ENCODE data around the gene MERTK.
A peak's percentile ranks its signal among the peaks of the same experiment; 100 is the strongest.
"Not testable (repeated sequence)": the region's sequence is repeated elsewhere in the genome, so short reads cannot be mapped to it uniquely, and the experiment has no call there.

Gene MERTK

DNA sequence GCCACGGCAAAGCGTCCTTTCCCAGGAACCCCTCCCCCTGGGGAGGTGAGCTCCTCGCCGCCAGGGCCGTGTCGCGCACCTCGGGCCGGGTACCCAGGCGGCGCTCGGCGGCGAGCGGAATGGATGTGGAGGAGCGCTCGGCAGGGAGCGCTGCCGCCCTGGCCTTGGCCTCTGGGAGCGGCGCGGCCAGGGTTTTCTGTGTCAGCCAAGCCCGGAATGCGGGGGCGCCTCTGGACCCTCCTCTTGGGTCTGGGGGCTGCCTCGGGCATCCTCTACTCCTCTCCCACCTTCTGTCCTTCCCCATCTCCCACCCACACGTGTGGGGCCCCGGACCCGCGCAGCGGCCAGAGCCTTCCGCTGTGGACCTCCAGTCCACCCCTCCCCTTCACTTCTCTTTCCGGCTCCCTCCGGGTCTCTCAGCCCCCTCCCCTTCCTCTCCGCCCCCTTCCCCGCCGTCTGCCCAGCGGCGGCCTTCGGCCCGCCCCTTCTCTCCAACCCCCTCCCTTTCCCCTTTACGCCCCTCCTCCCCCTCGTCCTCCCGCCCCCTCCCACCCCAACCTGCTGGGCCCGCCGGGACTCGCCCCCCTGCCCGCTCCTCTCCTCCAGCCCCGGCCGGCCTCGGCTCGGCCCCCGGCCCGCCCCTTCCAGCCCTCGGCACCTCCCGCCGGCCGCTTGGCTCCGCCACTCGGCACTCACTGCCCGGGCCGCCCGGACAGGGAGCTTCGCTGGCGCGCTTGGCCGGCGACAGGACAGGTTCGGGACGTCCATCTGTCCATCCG lies at the start of gene MERTK:
Gene MERTK (plus strand): TSS at position 684 of the 779 bp plus-strand sequence. CDS start 129 bp downstream, outside the sequence.
- H3K27me3 ChIP-seq (ENCODE audit: control insufficient read depth, insufficient read depth, low read length): peaks cover 33% of the 10 kb centered on the region

DNA sequence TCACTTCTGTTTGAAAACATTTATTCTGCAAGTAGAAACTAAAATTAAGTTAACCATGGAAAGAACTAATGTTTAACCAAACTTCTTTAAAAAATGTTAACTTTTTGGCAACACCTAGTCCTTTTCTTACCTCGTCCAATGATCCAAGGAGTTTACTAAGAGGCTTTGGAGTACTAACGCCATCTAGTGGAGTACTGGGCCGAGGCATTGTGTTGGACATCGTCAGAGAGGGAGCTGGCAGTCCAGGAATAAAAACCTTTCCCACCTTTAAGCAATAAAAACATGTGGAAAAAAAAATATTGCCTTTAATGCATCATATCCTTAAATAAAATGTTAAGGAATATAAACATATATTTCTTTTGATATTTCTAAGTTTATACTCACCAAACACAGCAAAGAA lies 47.8 kb upstream of the MERTK start:
- H3K4me3 ChIP-seq (ENCODE audit: low read depth, low read length); H3K9ac ChIP-seq (ENCODE audit: low read depth, low read length); H3K27ac ChIP-seq (ENCODE audit: low read depth, low read length); H3K9me3 ChIP-seq (ENCODE audit: control insufficient read depth, insufficient read depth, low read length); H3K4me1 ChIP-seq (ENCODE audit: control insufficient read depth, insufficient read depth, low read length); H3K27me3 ChIP-seq (ENCODE audit: control insufficient read depth, insufficient read depth, low read length): not testable (repeated sequence)
- peaks cover 35% of the 10 kb centered on the region for H3K36me3 ChIP-seq (ENCODE audit: control insufficient read depth, insufficient read depth, low read length)

More for the DNA sequence above, at the start of gene MERTK:
- Histone ChIP-seq H3K4me3 (ENCODE audit: low read depth, low read length) (peak within 1 kb of the TSS; percentile 87), H3K9ac (ENCODE audit: low read depth, low read length) (peak within 1 kb of the TSS; percentile 52), H3K9me3 (ENCODE audit: control insufficient read depth, insufficient read depth, low read length) (no peaks in the 10 kb centered on the region), H3K36me3 (ENCODE audit: control insufficient read depth, insufficient read depth, low read length) (no peaks in the 10 kb centered on the region), H3K27ac (ENCODE audit: low read depth, low read length) (peak within 1 kb of the TSS; percentile 73), H3K4me1 (ENCODE audit: control insufficient read depth, insufficient read depth, low read length) (peaks cover 10% of the 10 kb centered on the region)

DNA sequence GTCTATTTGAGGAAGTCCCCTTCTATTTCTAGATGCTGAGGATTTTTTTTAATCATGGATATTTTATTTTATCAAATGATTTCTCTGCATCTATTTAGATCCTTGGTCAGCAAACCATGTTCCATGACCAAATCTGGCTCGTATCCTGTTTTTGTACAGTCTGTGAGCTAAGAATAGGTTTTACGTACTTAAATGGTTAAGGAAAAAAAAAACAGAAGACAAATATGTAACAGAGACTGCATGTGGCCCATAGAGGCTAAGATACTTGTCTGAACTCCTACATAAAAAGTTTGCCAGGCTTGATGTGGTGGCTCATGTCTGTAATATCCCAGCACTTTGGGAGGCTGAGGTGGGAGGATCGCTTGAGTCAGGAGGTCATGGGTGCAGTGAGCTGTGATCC lies 45.9 kb upstream of the MERTK start:
- not testable (repeated sequence) for H3K27me3 ChIP-seq (ENCODE audit: control insufficient read depth, insufficient read depth, low read length); H3K9me3 ChIP-seq (ENCODE audit: control insufficient read depth, insufficient read depth, low read length); H3K9ac ChIP-seq (ENCODE audit: low read depth, low read length); H3K4me3 ChIP-seq (ENCODE audit: low read depth, low read length); H3K4me1 ChIP-seq (ENCODE audit: control insufficient read depth, insufficient read depth, low read length); H3K27ac ChIP-seq (ENCODE audit: low read depth, low read length)
- H3K36me3 ChIP-seq (ENCODE audit: control insufficient read depth, insufficient read depth, low read length): peaks cover 42% of the 10 kb centered on the region

DNA sequence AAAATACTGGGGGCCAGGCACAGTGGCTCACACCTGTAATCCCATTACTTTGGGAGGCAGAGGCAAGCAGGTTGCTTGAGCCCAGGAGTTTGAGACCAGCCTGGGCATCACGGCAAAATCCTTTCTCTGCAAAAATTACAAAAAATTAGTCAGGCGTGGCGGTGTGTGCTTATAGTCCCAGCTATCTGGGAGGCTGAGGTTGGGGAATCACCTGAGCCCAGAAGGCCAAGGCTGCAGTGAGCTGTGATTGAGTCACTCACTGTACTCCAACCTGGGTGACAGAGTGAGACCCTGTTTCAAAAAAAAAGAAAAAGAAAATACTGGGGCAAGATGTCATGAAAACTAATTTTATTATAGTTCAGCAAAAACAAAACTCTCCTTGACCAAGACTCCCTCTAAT lies 38.4 kb upstream of the MERTK start:
- H3K9ac ChIP-seq (ENCODE audit: low read depth, low read length); H3K4me3 ChIP-seq (ENCODE audit: low read depth, low read length); H3K4me1 ChIP-seq (ENCODE audit: control insufficient read depth, insufficient read depth, low read length); H3K9me3 ChIP-seq (ENCODE audit: control insufficient read depth, insufficient read depth, low read length); H3K27ac ChIP-seq (ENCODE audit: low read depth, low read length); H3K27me3 ChIP-seq (ENCODE audit: control insufficient read depth, insufficient read depth, low read length): not testable (repeated sequence)
- peaks cover 46% of the 10 kb centered on the region for H3K36me3 ChIP-seq (ENCODE audit: control insufficient read depth, insufficient read depth, low read length)

DNA sequence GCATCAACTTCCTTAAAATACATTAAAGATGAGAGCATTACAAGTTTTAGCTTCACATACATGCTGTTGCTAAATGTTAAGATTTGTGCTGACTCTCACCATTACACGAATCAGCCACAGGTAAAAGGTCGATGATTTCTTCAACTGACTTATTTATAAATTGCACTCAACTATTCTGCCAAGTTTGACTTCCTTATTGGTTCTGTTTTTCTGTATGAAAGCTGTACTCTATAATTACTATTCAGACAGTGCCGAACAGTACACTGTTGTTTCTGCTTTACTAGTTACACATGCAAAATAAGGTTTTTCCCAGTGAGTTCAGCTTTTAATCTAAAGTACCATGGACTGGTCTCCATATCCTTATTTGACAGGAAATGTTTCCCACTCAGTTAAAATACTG lies 33.3 kb upstream of the MERTK start:
- H3K27me3 ChIP-seq (ENCODE audit: control insufficient read depth, insufficient read depth, low read length); H3K4me1 ChIP-seq (ENCODE audit: control insufficient read depth, insufficient read depth, low read length); H3K4me3 ChIP-seq (ENCODE audit: low read depth, low read length); H3K9ac ChIP-seq (ENCODE audit: low read depth, low read length); H3K9me3 ChIP-seq (ENCODE audit: control insufficient read depth, insufficient read depth, low read length); H3K27ac ChIP-seq (ENCODE audit: low read depth, low read length): not testable (repeated sequence)
- H3K36me3 ChIP-seq (ENCODE audit: control insufficient read depth, insufficient read depth, low read length): peaks cover 45% of the 10 kb centered on the region

DNA sequence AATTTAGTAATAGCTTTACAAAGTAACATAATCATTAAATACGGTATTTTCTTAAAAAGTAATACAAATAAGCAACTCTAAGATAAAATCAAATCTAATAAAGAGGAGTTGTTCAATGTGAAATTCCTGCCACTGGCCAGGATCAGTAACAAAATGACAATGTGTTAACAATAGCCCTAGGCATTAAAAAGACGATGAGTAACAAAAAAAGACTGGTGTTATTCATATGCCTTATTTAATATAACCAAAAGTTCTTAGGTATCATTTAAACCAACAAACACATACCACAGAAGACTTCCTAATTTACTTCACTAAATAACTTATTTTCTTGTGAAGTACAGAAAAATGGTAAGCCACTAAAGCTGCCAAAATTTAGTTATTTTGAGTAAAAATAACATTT lies 25.6 kb upstream of the MERTK start:
- not testable (repeated sequence) for H3K9me3 ChIP-seq (ENCODE audit: control insufficient read depth, insufficient read depth, low read length); H3K27ac ChIP-seq (ENCODE audit: low read depth, low read length); H3K27me3 ChIP-seq (ENCODE audit: control insufficient read depth, insufficient read depth, low read length); H3K4me3 ChIP-seq (ENCODE audit: low read depth, low read length); H3K4me1 ChIP-seq (ENCODE audit: control insufficient read depth, insufficient read depth, low read length); H3K9ac ChIP-seq (ENCODE audit: low read depth, low read length)
- peaks cover 66% of the 10 kb centered on the region for H3K36me3 ChIP-seq (ENCODE audit: control insufficient read depth, insufficient read depth, low read length)

DNA sequence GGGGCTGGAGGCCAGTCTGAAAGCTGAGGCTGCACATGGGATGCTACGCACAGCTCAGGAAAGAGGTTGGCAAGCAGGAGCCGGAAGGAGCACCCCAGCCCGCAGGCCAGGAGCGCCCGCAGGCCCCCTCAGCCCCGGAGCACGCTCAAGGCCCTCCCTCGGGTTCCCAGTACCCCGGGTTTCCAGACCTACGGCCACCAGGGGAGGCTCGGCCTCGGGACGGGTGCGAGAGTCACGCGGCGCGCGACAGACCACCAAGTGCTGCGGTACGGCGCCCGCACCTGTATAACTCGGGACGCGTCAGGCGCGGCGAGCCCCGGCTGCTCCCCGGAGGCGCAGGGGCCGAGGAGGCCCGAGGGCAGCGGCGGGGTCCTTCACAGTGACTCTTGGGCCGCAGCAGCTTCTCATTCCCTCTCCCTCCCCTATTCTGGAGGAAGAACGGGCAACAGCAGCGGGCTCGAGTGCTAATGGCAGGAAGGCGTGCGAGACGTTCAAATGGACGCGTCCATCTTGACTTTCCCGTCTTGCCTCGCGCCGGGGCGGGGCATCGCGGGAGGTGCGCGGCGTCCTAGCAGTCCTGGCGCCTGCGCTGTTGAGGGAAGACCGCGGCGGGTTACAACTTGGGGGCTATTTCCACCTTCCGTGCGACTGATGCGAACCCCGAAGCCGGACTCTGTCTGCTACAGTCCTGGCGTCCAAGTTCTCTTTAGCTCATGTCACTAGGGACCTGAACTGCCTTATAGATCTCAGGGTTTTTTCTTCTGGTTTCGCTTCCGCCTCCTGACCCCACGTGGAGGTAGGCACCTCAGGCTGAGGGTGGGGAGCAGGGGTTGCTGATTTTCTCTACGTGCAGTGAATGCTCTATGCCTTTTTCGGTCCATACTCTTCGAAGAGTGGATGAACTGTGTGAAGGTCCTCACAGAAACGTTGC lies 14.5 kb upstream of the MERTK start, which contains the start of gene ANAPC1:
Gene ANAPC1 (minus strand): TSS at position 533 of the 931 bp plus-strand sequence. CDS start 3,368 bp downstream, outside the sequence.
- Histone ChIP-seq H3K4me1 (ENCODE audit: control insufficient read depth, insufficient read depth, low read length) (no peaks in the 10 kb centered on the region), H3K9me3 (ENCODE audit: control insufficient read depth, insufficient read depth, low read length) (no peaks in the 10 kb centered on the region), H3K27ac (ENCODE audit: low read depth, low read length) (peak within 1 kb of the TSS; percentile 98), H3K27me3 (ENCODE audit: control insufficient read depth, insufficient read depth, low read length) (no peaks in the 10 kb centered on the region), H3K9ac (ENCODE audit: low read depth, low read length) (peak within 1 kb of the TSS; percentile 99), H3K4me3 (ENCODE audit: low read depth, low read length) (peak within 1 kb of the TSS; percentile 98), H3K36me3 (ENCODE audit: control insufficient read depth, insufficient read depth, low read length) (peaks cover 14% of the 10 kb centered on the region)

DNA sequence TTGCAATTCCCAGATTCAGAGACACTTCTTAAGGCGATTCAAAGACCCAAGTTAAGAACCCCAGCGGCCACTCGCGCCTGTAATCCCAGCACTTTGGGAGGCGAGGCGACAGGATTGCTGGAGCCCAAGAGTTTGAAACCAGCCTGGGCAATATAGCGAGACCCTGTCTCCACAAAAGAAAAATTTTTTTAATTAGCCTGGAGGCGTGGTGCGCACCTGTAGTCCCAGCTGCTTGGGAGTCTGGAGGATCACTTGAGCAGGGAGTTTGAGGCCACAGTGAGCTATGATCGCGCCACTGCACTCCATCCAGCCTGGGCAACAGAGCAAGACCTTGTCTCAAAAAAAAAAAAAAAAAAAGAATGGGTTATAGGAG lies 13.8 kb upstream of the MERTK start:
- H3K9me3 ChIP-seq (ENCODE audit: control insufficient read depth, insufficient read depth, low read length): no peaks in the 10 kb centered on the region
- peak overlapping the region; percentile 98 for H3K27ac ChIP-seq (ENCODE audit: low read depth, low read length)
- peaks cover 9% of the 10 kb centered on the region for H3K36me3 ChIP-seq (ENCODE audit: control insufficient read depth, insufficient read depth, low read length)
- peak overlapping the region; percentile 99 for H3K9ac ChIP-seq (ENCODE audit: low read depth, low read length)
- H3K4me1 ChIP-seq (ENCODE audit: control insufficient read depth, insufficient read depth, low read length): no peaks in the 10 kb centered on the region
- H3K4me3 ChIP-seq (ENCODE audit: low read depth, low read length): peak overlapping the region; percentile 98
- H3K27me3 ChIP-seq (ENCODE audit: control insufficient read depth, insufficient read depth, low read length): no peaks in the 10 kb centered on the region

DNA sequence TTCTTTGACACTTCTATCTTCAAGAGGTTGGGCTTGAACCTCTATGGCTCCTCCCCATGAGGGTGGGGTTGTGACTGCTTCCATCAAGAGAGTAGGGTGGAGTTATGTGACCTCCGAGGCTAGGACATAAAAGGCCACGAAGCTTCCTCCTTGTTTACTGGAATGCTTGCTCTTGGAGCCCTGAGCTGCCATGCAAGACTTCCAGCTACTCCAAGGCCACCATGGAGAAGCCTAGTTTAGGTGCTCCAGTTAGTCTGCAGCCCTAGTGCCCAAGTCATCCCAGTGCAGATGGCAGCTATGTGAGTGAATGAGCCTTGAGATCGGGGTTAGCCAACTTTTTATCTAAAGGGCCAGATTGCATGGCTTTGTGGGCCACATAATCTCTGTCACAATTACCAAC lies 2.4 kb upstream of the MERTK start:
- Histone ChIP-seq H3K4me3 (ENCODE audit: low read depth, low read length) (no peak overlapping the region), H3K4me1 (ENCODE audit: control insufficient read depth, insufficient read depth, low read length) (peaks cover 8% of the 10 kb centered on the region), H3K36me3 (ENCODE audit: control insufficient read depth, insufficient read depth, low read length) (no peaks in the 10 kb centered on the region), H3K9me3 (ENCODE audit: control insufficient read depth, insufficient read depth, low read length) (no peaks in the 10 kb centered on the region), H3K27me3 (ENCODE audit: control insufficient read depth, insufficient read depth, low read length) (peaks cover 30% of the 10 kb centered on the region), H3K9ac (ENCODE audit: low read depth, low read length) (no peak overlapping the region), H3K27ac (ENCODE audit: low read depth, low read length) (no peak overlapping the region)

DNA sequence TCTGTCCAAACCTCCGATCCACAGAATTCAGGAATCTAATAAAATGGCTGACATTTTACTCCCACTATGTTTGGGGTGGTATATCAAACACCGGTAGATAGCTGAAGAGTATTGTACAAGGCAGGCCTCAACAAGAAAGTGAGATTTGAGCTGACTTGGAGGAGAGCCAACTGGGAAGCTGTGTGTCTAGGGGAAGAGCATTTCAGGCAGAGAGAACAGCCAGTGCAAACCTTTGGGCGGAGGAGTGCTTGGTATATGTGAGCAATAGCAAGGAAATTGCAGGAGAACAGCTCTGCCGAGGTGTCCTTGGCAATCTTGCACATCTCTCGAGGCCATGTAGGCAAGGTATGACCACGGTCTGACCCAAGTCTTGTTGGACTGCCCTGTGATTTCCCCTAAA lies 1.8 kb upstream of the MERTK start:
- peaks cover 33% of the 10 kb centered on the region for H3K27me3 ChIP-seq (ENCODE audit: control insufficient read depth, insufficient read depth, low read length)
- no peak overlapping the region for H3K27ac ChIP-seq (ENCODE audit: low read depth, low read length)
- H3K36me3 ChIP-seq (ENCODE audit: control insufficient read depth, insufficient read depth, low read length): no peaks in the 10 kb centered on the region
- H3K9me3 ChIP-seq (ENCODE audit: control insufficient read depth, insufficient read depth, low read length): no peaks in the 10 kb centered on the region
- no peak overlapping the region for H3K4me3 ChIP-seq (ENCODE audit: low read depth, low read length)
- H3K9ac ChIP-seq (ENCODE audit: low read depth, low read length): no peak overlapping the region
- peaks cover 8% of the 10 kb centered on the region for H3K4me1 ChIP-seq (ENCODE audit: control insufficient read depth, insufficient read depth, low read length)

DNA sequence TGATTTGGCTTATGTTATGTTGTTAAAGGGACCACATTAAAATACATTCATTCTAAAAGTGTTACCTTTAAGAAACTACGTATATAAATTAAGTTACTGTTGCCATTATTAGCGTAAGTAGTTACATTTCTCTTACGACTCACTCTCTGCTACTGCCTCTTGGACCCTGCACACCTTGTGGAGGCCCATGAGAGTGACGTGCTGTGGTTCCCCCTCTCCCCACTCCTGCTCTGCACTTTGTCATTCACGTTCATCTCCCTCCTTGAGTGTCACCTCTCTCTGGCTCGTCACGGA lies 830 bp upstream of the MERTK start:
- Histone ChIP-seq H3K4me3 (ENCODE audit: low read depth, low read length) (peak overlapping the region; percentile 79), H3K4me1 (ENCODE audit: control insufficient read depth, insufficient read depth, low read length) (peaks cover 8% of the 10 kb centered on the region), H3K9me3 (ENCODE audit: control insufficient read depth, insufficient read depth, low read length) (no peaks in the 10 kb centered on the region), H3K27me3 (ENCODE audit: control insufficient read depth, insufficient read depth, low read length) (peaks cover 33% of the 10 kb centered on the region), H3K27ac (ENCODE audit: low read depth, low read length) (peak overlapping the region; percentile 66), H3K9ac (ENCODE audit: low read depth, low read length) (0 out of 2 replicates have a peak overlapping the region, but pooled peaks have one; percentile 52), H3K36me3 (ENCODE audit: control insufficient read depth, insufficient read depth, low read length) (no peaks in the 10 kb centered on the region)
